ENCODE data around the gene EHF.

EHF gene

GRCh38 chr11:34627197-34627596, 6.3 kb downstream of the EHF start:
- no peak for DNase-seq

- DNase-seq = no peak
These were observed 8.8 kb downstream of the EHF start for GRCh38 chr11:34629711-34630110.

GRCh38 chr11:34630544-34630943, 9.7 kb downstream of the EHF start:
- no peak for DNase-seq

DNA sequence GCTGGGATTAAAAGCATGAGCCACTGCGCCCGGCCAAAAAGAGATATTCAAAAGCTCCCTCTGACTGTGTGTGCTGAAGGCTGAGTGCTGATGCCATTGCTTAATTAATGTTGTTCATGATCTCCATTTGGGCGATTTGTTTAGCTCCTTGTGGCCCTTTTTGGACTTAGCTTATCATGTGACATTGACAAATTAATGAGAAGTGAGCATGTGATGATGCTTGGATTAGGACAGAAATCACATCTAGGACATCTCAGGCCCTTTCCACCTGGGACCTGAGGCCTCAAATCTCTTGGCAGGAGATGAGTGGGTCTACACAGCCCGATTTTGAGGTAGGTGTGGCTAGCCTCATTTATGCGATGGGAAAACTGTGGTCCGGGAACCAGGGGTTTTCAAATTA, 10.4 kb downstream of the EHF start:
- no peak for DNase-seq

GRCh38 chr11:34631737-34632104, 10.8 kb downstream of the EHF start:
- no peak for DNase-seq

DNA sequence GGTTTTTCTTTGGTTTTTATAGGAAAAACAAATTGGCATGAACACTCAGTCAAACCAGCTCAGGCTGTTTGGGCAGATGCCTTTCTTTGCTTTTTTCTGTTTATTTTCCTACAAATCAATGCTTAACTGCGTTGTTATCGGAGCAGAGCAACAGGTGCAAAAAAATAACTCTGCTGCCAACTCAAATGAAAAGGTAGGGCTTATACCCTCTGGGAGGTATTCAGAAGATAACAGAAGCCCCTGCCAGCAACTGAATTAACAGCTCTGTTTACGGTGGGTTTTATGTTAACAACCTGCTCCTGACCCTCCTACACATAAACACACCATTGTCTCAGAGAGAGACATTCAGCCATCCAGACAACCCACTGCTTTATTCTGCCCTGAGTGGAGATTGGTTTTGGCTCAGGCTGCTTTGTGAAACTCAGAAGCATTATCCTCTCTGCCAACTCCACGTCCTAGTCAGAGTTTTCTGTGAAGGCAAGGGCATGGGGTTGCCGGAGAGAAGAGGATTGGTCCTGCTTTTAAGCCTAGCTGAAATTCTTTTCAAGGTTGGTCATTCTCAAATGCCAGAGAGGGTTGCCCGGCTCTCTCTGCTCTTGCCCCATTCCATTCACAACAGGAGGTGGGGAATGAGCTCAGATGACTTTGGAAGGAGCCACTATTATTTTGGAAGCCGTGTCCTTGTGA, 11.4 kb downstream of the EHF start:
- no peak for DNase-seq

- no peak for DNase-seq
These were observed 12.7 kb downstream of the EHF start for GRCh38 chr11:34633640-34633989.

DNA sequence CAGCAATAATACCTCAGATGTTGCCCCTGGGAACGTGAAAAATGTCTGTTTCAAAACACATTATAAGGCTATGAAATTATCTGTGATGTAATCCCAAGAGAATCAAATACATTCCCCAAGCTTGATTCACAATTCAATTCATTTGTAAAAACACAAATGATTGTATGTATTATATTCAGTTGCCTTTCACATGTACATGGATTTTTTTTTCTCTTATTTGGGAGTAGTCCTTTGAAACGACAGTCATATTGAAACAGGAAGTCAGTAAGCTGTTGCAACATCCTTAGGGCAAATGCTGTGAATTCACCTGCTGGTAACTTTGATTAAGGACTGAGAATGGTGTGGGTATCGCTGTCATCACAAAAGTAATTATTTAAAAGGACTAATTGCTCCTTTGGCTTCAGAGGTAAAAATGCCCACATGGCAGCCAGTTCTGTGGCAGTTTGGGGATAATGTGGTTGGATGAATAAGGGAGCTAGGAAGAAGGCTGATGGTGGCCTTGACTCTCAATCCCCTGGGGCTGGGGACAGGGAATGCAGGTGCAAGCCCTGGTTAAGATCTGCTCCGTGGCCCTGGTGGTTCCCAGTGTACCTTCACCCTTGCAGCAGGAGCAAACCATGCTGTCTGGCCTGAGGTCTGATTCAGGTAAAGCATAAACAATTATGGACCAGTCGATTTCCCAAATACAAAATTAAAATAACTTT, 13.2 kb downstream of the EHF start:
- peak; percentile 19 for DNase-seq

DNA sequence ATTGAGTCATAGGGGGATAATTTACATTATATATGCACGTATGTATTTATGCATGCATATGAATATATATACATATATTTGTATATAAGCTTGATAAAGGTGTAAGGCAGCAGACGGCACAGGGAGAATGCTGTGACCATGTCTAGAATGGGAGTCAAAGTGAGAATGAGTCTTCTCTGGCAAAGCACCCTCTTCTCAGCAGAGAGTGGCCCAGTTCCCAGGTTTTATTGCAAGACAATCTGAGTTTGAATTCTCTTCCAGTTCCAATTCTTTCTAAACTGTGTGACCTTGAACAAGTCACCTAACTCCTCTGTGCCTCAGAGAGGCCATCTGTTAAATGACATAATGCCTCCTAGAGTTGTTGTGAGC, 13.8 kb downstream of the EHF start:
- no peak for DNase-seq

GRCh38 chr11:34636127-34636526, 15.2 kb downstream of the EHF start:
- DNase-seq = no peak

DNA sequence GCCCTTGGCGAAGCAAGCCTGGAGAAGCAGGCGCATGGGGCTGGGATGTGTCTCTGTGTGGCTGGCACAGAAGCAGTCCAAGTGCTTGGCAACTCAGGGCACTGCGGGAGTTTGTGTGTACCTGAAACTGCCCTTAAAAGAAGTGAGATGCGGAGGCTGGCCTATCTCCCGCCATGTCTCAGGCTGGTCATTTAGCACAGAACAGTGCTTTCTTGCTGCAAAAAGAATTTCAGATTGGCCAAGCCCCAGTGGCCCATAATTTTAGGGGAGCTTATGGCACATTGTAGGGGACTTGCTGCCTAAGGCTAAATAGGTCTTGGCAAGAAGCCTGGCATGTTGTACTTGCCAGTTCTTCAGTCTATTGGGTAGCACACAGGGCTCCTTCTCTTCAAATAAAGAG, 16.4 kb downstream of the EHF start:
- no peak for DNase-seq

DNA sequence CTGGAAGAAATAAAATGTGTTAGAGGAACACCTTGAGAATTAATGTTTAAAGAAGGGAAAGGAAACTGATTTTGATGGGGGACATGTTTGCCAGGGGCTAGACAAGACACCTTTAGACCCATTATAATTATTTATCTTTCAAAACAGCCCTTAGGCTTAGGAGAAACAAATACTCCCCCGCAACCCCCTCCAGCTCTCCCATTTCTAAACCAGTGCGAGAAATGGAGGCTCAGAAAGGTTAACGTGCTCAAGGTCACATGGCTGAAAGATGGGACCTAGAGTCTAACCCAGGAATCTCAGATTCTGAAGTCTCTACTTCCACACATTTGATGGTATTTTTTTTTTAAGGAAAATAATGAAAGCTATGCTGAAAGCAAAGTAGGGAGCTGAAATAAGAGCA, 18.0 kb downstream of the EHF start:
- no peak for DNase-seq

GRCh38 chr11:34639545-34639944, 18.7 kb downstream of the EHF start:
- no peak for DNase-seq

DNA sequence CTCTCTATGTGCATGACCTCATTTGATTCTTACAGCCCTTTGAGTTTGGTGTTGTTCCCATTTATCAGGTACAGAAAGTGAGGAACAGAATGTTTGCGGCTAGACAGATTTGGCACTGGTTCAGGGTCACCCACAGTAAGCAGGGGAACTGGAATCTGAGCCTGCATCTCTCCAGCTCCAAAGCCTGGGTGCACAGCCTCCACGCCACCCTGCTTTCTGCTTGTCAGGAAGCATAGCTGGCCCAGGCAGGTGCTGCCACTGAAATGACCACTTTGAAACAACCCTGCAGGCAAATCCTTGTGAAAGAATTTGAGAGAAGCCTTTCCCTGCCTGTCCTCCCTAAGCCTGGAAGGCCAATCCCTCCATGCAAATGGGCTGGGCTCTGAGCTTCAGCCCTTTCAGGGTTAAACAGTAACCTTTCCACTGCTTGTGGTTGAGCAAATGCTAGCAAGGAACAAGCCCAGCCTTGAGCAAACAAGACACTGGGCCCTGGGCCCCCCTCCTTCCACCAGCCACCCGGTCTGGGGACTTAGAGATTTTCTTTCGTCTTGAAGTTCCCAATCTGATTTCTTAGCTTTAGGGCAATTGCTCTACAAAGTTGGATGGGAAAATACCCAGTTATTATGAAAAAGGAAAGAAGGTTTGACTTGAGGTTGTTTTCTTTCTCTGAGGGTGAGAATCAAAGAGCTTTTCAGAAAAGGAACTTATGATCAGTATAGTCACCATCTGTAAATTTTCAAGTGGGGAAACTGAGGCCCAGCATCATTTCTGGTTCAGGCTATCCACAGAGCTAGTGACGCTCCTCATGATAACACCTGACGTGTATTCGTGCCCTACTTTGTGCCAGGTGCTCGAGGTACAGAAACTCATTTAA, 19.4 kb downstream of the EHF start:
- no peak for DNase-seq

- DNase-seq = no peak
These were observed 20.0 kb downstream of the EHF start for GRCh38 chr11:34640924-34641275.

DNA sequence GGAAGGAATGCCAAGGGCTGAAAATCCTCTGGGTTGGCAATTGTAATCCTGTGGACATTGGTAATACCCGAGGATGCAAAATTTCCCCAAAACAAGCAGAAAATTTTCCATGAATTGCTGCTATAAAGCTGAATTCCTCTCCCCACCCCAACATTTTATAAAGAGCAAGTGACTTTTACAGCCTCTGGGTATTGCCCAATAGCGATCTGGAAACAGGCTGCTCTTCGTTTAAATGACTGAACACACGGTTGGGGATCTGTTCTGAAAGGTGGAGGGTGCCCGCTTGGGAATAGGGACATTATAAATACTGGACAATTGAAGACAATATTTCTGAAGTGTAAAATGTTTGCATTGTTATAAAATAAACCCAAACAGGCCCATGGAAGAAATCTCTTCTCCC, 20.6 kb downstream of the EHF start:
- no peak for DNase-seq

DNA sequence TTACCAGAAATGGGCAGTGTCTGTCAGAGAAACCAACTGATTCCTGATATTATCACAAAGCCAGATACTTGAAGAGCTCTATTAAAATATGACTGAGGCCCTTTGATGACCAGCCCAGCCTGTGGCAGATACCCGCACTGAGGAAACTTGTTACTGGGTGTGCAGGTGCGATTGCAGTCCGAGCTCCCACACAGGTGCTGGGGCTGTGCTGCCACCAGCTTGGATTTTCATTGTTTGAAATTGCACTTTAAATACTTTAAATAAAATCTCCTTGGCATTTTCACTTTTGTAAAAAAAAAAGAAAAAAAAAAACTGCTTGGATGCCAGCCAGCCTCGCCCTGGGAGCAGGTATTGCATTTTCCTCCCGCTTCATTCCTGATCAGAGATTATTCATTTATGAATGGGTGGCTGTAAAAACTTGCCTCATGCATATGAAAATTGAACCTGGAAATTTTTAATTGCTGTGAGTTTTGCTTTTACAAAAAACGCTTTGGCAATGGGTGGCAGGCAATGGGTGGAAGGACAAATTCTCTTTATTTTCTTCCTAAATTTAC, 21.2 kb downstream of the EHF start:
- DNase-seq = no peak

- DNase-seq = no peak
These were observed 22.0 kb downstream of the EHF start for GRCh38 chr11:34642873-34643272.

- no peak for DNase-seq
These were observed 22.4 kb downstream of the EHF start for GRCh38 chr11:34643311-34643710.

DNA sequence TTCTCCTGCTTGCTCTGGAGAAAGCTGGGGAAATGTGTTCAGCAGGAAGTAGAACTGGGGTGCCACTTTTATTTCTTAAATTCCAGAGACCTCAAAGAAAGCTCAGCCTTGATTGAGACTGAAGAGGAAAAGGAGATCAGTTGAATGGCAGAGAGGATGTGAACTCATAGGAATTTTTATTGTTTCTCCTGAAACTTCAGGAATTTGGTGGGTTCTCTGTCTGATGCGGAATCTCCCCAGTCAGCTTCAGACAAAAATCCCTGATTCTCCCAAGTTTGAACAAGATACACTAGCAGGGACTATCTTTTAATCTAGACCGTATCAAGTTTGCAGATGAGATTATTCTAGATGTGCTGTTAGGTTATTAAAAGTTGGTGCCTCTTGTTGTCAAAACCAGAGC, 23.0 kb downstream of the EHF start:
- no peak for DNase-seq

DNA sequence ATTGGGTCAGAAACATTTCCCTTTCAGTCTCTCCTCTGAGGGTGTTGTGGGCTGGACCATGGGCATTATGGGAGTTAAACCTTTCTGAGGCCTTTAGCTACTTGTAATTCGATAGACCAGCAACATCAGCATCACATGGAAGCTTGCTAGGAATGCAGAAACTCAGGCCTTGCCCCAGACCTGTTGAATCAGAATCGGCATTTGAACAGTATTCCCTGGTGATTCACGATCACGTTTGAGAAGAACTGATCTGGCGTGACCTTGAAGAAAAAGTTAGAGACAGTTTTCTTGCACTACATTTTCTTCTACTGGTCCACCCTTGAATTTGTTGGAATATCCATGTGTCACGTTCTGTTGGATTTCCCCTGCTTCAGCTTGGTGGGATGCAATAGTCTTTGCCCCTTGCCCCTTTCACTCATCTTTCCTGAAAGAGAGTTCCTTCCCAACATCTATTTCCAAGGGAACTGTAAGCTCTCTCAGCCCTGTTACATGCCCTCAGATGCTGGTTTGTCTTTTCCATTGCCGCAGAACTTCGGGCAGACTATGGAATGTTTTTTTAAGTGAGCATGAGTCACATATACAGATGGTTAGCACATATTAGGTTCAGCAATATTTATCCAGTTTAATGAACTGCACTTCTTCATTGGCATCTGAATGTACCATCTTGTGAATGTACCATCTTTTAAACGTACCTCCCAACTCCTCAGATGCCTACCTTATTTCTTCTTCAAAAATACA, 23.9 kb downstream of the EHF start:
- no peak for DNase-seq

GRCh38 chr11:34646431-34646830, 25.5 kb downstream of the EHF start:
- no peak for DNase-seq

- no peak for DNase-seq
These were observed 26.2 kb downstream of the EHF start for GRCh38 chr11:34647131-34647530.

Measured in CD4-positive, alpha-beta T cell treated with Interleukin-10 for 1 hour (primary cell).